ENCODE data around the gene CLGN.

The CLGN gene

DNA sequence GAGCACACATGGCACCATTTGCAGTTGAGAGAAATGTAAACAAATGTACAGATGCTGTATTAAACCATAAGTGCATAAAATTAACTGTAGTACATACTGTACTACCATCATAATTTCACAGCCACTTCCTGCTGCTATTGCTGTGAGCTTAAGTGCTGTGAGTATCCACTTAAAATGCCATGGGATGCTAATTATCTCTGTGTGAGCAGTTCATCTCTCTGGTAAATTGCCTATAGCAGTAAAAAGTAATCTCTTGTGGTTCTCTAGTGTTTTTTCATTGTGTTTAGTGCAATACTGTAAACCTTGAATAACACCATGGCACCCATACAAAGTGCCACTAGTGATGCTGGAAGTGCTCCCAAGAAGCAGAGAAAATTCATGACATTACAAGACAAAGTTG lies 63.9 kb downstream of the CLGN start:
- Histone ChIP-seq H2AFZ (ENCODE audit: low read depth, low read length, severe bottlenecking) (no peak overlapping the region), H3K4me2 (ENCODE audit: low read depth, low read length, poor library complexity, severe bottlenecking) (no peak overlapping the region), H3F3A (ENCODE audit: insufficient read depth) (no peaks in the 10 kb centered on the region), H3K27ac (ENCODE audit: low read depth, low read length) (no peak overlapping the region), H3K9ac (ENCODE audit: low read length) (no peak overlapping the region), H3K9me2 (replicated peaks; ENCODE audit: insufficient read depth, low read length) (no peaks in the 10 kb centered on the region), H3K27me3 (ENCODE audit: low read length) (no peaks in the 10 kb centered on the region), H3K36me3 (ENCODE audit: low read length) (no peaks in the 10 kb centered on the region), H3K4me3 (ENCODE audit: insufficient read depth, low read length, poor library complexity, severe bottlenecking) (no peak overlapping the region), H3K79me2 (ENCODE audit: insufficient read depth, low read length) (no peaks in the 10 kb centered on the region), H3K9me3 (ENCODE audit: insufficient read depth, low read length) (no peaks in the 10 kb centered on the region), H4K20me1 (ENCODE audit: low read depth, low read length) (no peaks in the 10 kb centered on the region)
- TF ChIP-seq, protein P1, sequence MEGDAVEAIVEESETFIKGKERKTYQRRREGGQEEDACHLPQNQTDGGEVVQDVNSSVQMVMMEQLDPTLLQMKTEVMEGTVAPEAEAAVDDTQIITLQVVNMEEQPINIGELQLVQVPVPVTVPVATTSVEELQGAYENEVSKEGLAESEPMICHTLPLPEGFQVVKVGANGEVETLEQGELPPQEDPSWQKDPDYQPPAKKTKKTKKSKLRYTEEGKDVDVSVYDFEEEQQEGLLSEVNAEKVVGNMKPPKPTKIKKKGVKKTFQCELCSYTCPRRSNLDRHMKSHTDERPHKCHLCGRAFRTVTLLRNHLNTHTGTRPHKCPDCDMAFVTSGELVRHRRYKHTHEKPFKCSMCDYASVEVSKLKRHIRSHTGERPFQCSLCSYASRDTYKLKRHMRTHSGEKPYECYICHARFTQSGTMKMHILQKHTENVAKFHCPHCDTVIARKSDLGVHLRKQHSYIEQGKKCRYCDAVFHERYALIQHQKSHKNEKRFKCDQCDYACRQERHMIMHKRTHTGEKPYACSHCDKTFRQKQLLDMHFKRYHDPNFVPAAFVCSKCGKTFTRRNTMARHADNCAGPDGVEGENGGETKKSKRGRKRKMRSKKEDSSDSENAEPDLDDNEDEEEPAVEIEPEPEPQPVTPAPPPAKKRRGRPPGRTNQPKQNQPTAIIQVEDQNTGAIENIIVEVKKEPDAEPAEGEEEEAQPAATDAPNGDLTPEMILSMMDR (IDR thresholded peaks at IDR 0.05; ENCODE audit: insufficient read depth, low read length, poor library complexity, severe bottlenecking) = no peak
- TF ChIP-seq EZH2phosphoT487 (conservative IDR thresholded peaks at IDR 0.05; ENCODE audit: low read length) = no peak

DNA sequence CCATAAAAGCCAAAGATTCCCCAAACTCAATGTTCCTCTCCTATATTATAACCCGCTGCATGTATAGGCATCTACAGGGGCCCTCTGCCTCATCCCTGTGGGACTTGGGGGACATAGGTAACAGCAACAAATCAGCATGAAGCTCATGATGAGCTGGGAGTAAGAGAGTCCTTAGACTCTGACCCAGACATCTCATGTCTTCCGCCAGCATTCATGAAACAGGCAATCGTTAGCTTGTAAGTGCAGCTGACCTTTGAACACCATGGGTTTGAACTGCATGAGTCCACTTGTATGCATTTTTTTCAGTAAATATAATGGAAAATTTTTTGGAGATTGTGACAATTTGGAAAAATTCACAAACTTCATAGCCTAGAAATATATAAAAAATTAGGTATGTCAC lies 64.4 kb downstream of the CLGN start:
- H3K9ac ChIP-seq (ENCODE audit: low read length) = no peak overlapping the region
- H3K4me2 ChIP-seq (ENCODE audit: low read depth, low read length, poor library complexity, severe bottlenecking) = no peak overlapping the region
- no peaks in the 10 kb centered on the region for H3K9me2 ChIP-seq (replicated peaks; ENCODE audit: insufficient read depth, low read length)
- TF ChIP-seq, protein P1 (IDR thresholded peaks at IDR 0.05; ENCODE audit: insufficient read depth, low read length, poor library complexity, severe bottlenecking) = no peak
- no peak for TF ChIP-seq EZH2phosphoT487 (conservative IDR thresholded peaks at IDR 0.05; ENCODE audit: low read length)
- H3K4me3 ChIP-seq (ENCODE audit: insufficient read depth, low read length, poor library complexity, severe bottlenecking) = no peak overlapping the region
- no peaks in the 10 kb centered on the region for H4K20me1 ChIP-seq (ENCODE audit: low read depth, low read length)
- no peaks in the 10 kb centered on the region for H3K79me2 ChIP-seq (ENCODE audit: insufficient read depth, low read length)
- no peak overlapping the region for H2AFZ ChIP-seq (ENCODE audit: low read depth, low read length, severe bottlenecking)
- H3K27ac ChIP-seq (ENCODE audit: low read depth, low read length) = no peak overlapping the region
- no peaks in the 10 kb centered on the region for H3K27me3 ChIP-seq (ENCODE audit: low read length)
- no peaks in the 10 kb centered on the region for H3K9me3 ChIP-seq (ENCODE audit: insufficient read depth, low read length)
- no peaks in the 10 kb centered on the region for H3K36me3 ChIP-seq (ENCODE audit: low read length)
- no peaks in the 10 kb centered on the region for H3F3A ChIP-seq (ENCODE audit: insufficient read depth)

DNA sequence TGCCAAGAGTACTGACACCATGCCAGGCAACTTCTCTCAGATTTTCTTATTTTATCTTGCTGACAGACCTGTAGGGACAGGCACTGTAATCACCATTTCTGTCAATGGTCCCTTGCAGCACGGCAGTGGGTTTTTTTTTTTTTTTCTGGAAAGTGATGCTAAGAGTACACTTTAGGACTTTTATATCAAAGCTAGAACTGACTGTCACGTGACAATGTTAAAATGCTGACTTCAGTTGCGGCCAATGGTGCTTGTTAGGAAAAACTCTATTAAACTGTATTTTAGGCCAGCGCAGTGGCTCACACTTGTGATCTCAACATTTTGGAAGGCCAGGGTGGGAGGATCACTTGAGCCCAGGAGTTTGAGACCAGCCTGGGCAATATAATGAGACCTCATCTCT lies 66.3 kb downstream of the CLGN start:
- TF ChIP-seq EZH2phosphoT487 (conservative IDR thresholded peaks at IDR 0.05; ENCODE audit: low read length) = no peak
- TF ChIP-seq, protein P1 (IDR thresholded peaks at IDR 0.05; ENCODE audit: insufficient read depth, low read length, poor library complexity, severe bottlenecking) = no peak
- Histone ChIP-seq H3K9ac (ENCODE audit: low read length) (no peak overlapping the region), H2AFZ (ENCODE audit: low read depth, low read length, severe bottlenecking) (no peak overlapping the region), H3K36me3 (ENCODE audit: low read length) (no peaks in the 10 kb centered on the region), H3K4me3 (ENCODE audit: insufficient read depth, low read length, poor library complexity, severe bottlenecking) (no peak overlapping the region), H3K9me3 (ENCODE audit: insufficient read depth, low read length) (no peaks in the 10 kb centered on the region), H3K4me2 (ENCODE audit: low read depth, low read length, poor library complexity, severe bottlenecking) (no peak overlapping the region), H3K79me2 (ENCODE audit: insufficient read depth, low read length) (no peaks in the 10 kb centered on the region), H3K9me2 (replicated peaks; ENCODE audit: insufficient read depth, low read length) (no peaks in the 10 kb centered on the region), H3F3A (ENCODE audit: insufficient read depth) (no peaks in the 10 kb centered on the region), H3K27ac (ENCODE audit: low read depth, low read length) (no peak overlapping the region), H4K20me1 (ENCODE audit: low read depth, low read length) (no peaks in the 10 kb centered on the region), H3K27me3 (ENCODE audit: low read length) (no peaks in the 10 kb centered on the region)

All from SU-DHL-6 (cell line).